NCI-H2029 treated with DMSO at 0.1 percent for 48 hours (cell line): Measurements from ENCODE around the gene EEFSEC.

Source experiments
- DNase-seq: peaks from one replicate; lab custom pipeline; 2025; lab: John Stamatoyannopoulos, UW

Gene EEFSEC

DNA sequence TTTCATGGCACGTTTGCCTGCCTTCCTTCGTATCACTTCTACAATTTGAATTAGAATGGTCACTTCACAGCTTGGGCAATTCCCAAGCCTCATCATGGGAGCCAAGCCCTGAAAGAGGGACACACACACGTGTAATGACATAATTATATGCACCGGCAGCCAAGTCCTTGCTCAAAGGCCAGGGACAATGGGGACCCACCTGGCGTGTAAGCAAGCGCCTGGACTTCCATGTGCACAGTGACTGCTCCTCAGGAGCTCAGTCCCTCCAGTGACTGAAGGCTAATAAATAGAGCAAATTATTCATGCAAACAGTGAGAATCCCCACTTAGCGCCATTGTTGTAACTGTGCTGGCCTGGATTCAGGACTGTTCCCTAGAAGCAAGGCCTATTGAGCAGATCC, 198.3 kb downstream of the EEFSEC start:
- DNase-seq = no peak

DNA sequence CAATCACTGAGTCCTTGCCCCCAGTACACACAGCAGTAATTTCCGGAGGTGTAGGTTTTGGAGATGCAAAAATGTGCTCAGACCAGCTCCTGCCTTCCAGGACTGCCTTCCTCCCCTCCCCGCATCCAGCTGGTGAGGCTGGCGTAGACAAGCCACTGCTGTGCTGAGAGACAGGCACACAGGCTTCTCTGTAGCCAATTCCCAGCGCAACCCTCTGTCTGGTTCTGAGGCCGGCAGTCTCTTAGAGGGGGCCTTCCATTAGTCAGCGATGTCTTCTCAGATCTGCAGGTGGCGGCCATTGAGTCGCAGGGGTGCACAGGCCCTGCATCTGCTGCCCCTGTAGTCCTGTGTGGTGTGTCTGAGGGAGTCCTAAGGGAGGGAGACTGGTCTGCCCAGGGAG, 199.0 kb downstream of the EEFSEC start:
- no peak for DNase-seq

- no peak for DNase-seq
Measured at GRCh38 chr3:128353361-128353965, 200.2 kb downstream of the EEFSEC start.

GRCh38 chr3:128353991-128354687, 200.9 kb downstream of the EEFSEC start:
- no peak for DNase-seq

DNA sequence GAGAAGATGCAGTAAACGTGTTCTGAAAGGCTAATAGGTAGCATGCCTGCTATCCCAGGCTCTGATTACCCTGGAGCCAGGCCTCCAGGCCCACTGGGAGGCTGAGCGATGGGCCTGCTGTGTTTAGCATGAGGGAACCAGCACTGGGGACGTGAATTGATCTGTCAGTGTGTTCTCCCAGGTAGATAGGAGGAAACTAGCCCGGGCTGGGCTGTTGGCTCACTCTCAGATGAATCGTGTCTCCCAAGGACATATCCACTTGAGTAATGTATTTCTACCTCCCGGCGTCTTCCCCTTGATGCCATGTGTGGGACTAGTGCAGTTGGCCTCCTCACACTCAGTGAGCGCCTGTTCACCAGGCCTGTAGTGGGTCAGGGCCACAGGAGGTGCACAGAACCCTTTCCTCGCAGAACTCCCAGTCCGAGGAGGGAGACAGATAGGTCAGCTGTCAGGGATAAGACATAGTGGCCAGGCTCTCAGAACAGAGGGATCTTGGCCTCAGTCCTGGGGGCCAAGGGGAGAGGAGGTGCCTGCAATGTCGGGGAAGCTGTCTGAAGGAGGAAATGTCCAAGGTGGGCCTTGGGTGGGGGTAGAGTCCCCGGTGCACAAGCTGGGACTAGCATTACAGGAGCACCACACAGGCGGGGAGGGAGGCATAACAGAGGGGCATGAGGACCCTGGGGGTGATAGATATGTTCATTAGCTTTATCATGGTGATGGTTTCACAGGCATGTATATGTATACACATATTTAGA, 201.7 kb downstream of the EEFSEC start:
- no peak for DNase-seq

DNA sequence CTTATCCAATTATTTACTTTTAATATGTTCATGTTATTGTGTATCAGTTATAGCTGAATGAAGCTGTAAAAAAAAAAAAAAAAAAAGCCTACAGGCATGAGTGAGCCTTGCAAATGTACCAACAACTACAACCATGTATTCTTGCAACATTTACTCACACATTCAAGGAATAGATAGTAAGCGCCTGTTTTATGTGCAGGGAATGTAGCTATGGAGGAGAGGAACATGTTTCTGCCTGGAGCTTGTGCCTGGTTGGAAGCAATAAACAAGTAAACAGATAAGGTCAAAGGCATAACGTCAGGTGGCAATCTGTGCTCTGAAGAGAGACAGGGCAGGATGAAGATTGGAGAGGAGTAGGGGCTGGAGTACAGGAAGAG, 202.2 kb downstream of the EEFSEC start:
- DNase-seq = no peak

- DNase-seq = no peak
Measured at GRCh38 chr3:128356822-128357221, 203.5 kb downstream of the EEFSEC start.

DNA sequence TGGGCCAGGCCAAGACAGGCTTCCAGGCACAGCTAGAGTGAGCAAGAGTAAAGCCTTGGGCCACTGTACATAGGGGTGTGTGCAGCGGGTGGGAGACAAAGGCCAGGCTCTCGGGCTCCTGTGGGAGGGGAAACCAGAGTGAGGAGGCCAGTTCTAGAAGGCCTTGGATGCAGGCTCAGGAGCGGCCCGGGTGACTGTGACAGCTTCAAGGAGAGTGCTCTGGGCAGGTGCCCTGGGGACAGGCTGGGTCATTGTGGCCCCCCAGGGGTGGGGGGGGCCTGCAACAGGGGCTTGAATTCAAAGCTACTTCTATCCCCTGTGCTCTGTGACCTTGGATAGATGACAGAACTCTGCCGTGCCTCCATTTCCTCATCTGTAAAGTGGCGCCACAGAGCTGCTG, 204.3 kb downstream of the EEFSEC start:
- no peak for DNase-seq

- DNase-seq = no peak
Measured at GRCh38 chr3:128358156-128358895, 205.0 kb downstream of the EEFSEC start.

GRCh38 chr3:128359060-128359664, 205.9 kb downstream of the EEFSEC start:
- DNase-seq = no peak

- no peak for DNase-seq
Measured at GRCh38 chr3:128359846-128360642, 206.8 kb downstream of the EEFSEC start.

GRCh38 chr3:128360705-128361271, 207.5 kb downstream of the EEFSEC start:
- DNase-seq = no peak

DNA sequence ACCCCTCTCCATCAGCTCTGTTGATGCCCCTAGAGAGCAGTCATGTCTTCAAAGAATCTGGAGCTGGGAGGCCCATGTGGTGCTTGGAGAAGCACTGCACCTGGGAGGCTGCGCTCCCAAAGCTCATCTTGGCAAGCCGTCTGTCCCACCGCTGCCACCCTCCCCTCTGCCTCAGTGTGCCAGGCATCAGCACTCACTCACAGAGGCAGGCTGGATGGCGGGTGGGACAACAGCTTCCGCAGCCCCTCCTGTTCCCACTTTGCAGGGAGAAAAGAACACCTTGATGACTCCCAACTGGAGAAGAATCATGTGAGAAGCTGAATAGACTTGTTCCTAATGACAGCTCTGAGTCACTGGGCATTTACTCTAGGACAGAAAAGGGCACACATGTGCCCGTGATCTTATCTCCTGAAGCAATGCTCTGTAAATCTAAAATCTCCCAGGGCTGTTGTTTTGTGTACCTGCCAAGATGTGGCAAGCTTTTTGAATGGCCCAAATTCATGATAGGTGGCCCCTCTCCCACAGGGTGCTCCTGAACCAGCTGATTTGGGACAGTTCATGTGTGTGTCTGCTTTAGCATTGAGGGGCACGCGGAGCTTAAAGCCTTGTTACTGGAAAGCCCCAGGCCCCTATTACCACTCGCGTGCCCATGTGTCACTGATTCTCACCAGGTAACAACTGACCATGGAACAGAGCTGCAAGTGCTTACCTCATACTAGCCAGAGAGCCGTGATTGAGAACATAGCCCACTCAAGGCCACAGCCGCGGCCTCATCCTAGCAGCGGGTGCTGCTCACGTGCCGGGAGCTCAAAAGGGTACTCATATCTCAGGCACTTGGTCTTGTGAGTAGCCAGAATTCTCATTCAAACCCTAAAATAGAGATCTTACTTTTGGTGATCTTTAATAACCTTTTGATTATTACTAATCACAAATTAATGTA, 209.0 kb downstream of the EEFSEC start:
- DNase-seq = no peak

DNA sequence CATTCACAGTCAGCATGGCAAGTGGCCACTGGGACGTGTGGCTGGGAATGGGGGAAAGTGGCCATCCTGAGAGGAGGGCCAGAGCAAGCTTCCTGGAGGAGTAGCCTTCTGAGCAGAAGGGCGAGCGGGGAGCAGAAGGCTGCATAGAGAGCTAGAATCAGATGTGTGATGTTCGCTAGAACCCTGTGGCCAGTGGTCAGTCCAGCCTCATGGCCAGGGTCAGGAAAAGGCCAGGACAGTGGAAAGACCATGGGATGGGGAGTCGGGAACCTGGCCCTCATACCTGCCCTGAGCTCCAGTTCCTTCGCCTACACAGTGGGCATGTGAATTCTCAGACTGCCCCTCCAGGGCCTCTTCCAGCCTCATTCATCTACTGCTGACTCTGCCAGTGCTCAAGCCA, 211.0 kb downstream of the EEFSEC start:
- DNase-seq = no peak

DNA sequence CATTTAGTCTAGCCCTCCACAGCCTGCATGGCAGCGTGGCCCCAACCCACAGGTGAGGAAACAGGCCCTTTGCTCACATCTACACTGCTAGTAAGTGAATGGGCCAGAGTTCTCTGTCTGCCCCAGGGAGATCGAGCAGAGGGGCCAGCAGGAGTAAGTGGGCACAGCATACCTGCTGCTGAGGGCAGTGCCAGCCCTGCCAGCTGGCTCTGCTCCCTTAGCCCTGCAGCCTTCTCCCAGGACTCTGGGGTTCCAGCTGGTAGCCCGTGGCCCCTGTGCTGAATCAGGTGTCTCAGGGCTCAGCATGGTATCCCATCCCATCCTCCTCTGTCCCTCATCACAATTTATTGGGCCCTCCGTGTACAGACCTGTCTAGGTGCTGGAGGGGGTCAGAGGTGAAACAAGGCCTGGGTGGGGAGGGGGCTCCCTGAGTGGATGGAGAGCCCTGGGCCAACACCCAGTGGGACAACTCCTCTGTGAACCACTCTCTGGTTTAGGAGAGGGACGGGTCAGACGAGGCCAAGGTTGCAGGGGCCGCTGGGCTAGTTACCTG, 211.6 kb downstream of the EEFSEC start:
- DNase-seq = no peak

DNA sequence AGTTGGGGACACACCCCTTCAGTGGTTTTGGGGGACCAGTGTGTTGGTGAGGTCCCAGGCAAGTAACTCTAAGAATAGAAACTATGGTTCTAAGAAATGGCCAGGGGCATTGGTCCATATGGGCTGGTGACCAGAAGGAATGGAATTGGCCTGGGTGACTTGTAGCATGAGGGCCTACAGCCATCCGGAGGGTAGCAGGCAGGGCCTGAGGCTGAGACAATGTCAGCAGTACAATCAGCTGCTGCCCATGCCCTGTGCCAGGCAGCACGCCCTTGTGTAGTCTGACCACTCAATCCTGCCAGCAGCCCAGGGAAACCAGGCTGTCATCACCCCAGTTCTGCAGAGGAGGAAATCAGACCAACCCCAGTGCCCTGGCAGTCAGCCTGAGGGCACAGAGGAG, 212.9 kb downstream of the EEFSEC start:
- no peak for DNase-seq

DNA sequence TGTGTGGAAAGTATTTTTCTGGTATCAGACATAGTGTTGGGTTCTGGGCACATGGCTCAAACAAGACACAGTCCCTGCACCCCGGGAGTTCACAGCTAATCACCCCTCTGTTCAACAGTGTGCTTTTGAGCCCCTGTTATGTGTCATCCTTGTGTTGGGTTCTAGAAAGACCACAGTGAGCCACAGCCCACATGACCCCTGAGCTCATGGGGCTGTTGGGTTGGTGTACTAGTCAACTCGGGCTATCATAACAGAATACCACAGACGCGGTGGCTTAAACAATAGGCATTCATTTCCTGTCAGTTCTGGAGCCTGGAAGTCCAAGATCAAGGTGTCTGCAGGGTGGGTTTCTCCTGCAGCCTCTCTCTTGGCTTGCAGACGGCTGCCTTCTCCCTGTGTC, 213.4 kb downstream of the EEFSEC start:
- no peak for DNase-seq

GRCh38 chr3:128367221-128367620, 213.9 kb downstream of the EEFSEC start:
- no peak for DNase-seq

GRCh38 chr3:128367761-128368160, 214.5 kb downstream of the EEFSEC start:
- no peak for DNase-seq

DNA sequence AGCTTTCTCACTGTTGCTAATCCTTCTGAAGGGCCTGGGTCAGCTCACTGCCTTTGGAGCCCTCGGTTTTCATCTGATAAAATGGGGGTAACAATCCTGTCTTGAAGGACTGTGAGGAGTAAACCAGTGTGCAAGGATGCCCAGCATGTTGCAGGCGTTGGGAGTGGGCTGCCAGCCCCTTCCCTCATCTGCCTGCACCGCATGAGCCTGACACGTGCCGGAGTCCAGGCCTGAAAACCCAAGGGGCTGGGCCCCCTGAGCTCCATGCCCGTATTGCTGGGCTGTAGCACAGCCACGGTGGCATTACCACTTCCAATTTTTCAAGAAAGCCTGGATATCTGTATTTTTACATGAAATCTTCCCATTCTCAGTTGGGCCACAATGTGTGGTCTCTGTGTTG, 215.3 kb downstream of the EEFSEC start:
- no peak for DNase-seq
